ENCODE data around the gene TFAP2E.

TFAP2E gene

GRCh38 chr1:35595684-35596083 lies 22.6 kb downstream of the TFAP2E start:
- TF ChIP-seq RAD21 (IDR thresholded peaks at IDR 0.05; ENCODE audit: low read depth) = no peak

GRCh38 chr1:35597870-35598269 lies 24.8 kb downstream of the TFAP2E start:
- TF ChIP-seq TAF1 (IDR thresholded peaks at IDR 0.05; ENCODE audit: low read depth) = no peak
- TF ChIP-seq REST (IDR thresholded peaks at IDR 0.05; ENCODE audit: low read depth) = no peak
- no peak for TF ChIP-seq USF1 (IDR thresholded peaks at IDR 0.05)
- no peak for TF ChIP-seq FOXM1 (IDR thresholded peaks at IDR 0.05; ENCODE audit: borderline replicate concordance, low read depth)
- TF ChIP-seq CREB1 (IDR thresholded peaks at IDR 0.05; ENCODE audit: low read depth) = no peak
- no peak for TF ChIP-seq YY1 (IDR thresholded peaks at IDR 0.05; ENCODE audit: low read depth)
- TF ChIP-seq MAX (IDR thresholded peaks at IDR 0.05) = no peak
- TF ChIP-seq ZBTB7A (IDR thresholded peaks at IDR 0.05; ENCODE audit: low read depth) = no peak
- no peak for TF ChIP-seq TEAD4 (IDR thresholded peaks at IDR 0.05)
- no peak for TF ChIP-seq NFIC (IDR thresholded peaks at IDR 0.05)

GRCh38 chr1:35598895-35599294 lies 25.8 kb downstream of the TFAP2E start:
- TF ChIP-seq EP300 (IDR thresholded peaks at IDR 0.05; ENCODE audit: borderline replicate concordance) = no peak
- TF ChIP-seq YY1 (IDR thresholded peaks at IDR 0.05; ENCODE audit: low read depth) = no peak
- no peak for TF ChIP-seq FOXM1 (IDR thresholded peaks at IDR 0.05; ENCODE audit: borderline replicate concordance, low read depth)
- no peak for TF ChIP-seq MAX (IDR thresholded peaks at IDR 0.05)
- TF ChIP-seq RAD21 (IDR thresholded peaks at IDR 0.05; ENCODE audit: low read depth) = no peak
- TF ChIP-seq CREB1 (IDR thresholded peaks at IDR 0.05; ENCODE audit: low read depth) = no peak
- TF ChIP-seq REST (IDR thresholded peaks at IDR 0.05; ENCODE audit: low read depth) = no peak
- no peak for TF ChIP-seq USF1 (IDR thresholded peaks at IDR 0.05)
- TF ChIP-seq TEAD4 (IDR thresholded peaks at IDR 0.05) = no peak
- TF ChIP-seq TAF1 (IDR thresholded peaks at IDR 0.05; ENCODE audit: low read depth) = no peak
- no peak for TF ChIP-seq NFIC (IDR thresholded peaks at IDR 0.05)
- TF ChIP-seq ZBTB7A (IDR thresholded peaks at IDR 0.05; ENCODE audit: low read depth) = no peak
- no peak for TF ChIP-seq CEBPB (IDR thresholded peaks at IDR 0.05)

- TF ChIP-seq ZBTB7A (IDR thresholded peaks at IDR 0.05; ENCODE audit: low read depth) (no peak), USF1 (IDR thresholded peaks at IDR 0.05) (no peak), NFIC (IDR thresholded peaks at IDR 0.05) (no peak), CREB1 (IDR thresholded peaks at IDR 0.05; ENCODE audit: low read depth) (no peak), RAD21 (IDR thresholded peaks at IDR 0.05; ENCODE audit: low read depth) (no peak), EGR1 (IDR thresholded peaks at IDR 0.05) (no peak), FOXM1 (IDR thresholded peaks at IDR 0.05; ENCODE audit: borderline replicate concordance, low read depth) (no peak), TCF12 (IDR thresholded peaks at IDR 0.05; ENCODE audit: low read depth) (no peak), YY1 (IDR thresholded peaks at IDR 0.05; ENCODE audit: low read depth) (no peak), TEAD4 (IDR thresholded peaks at IDR 0.05) (no peak), REST (IDR thresholded peaks at IDR 0.05; ENCODE audit: low read depth) (no peak), CEBPB (IDR thresholded peaks at IDR 0.05) (no peak), TAF1 (IDR thresholded peaks at IDR 0.05; ENCODE audit: low read depth) (no peak), EP300 (IDR thresholded peaks at IDR 0.05; ENCODE audit: borderline replicate concordance) (no peak), MAX (IDR thresholded peaks at IDR 0.05) (no peak)
These were observed 26.3 kb downstream of the TFAP2E start for GRCh38 chr1:35599411-35599810.

All from Ishikawa (cell line).